Measurements from ENCODE around the gene LMF1. TPM values are rescaled to one million over a fixed set of nuclear protein-coding genes. Genes with fewer than 3 reads are reported as not detected.
A peak's percentile ranks its signal among the peaks of the same experiment; 100 is the strongest.

Gene LMF1
- total RNA-seq, 1 experiment from 2014 or later, result 13.5 TPM

- POLR2A ChIA-PET (ENCODE audit: unreplicated experiment), result no interaction called here
- CTCF ChIA-PET, result no interaction called here
Observed at GRCh38 chr16:970386-970765, 408 bp downstream of the LMF1 start.

GRCh38 chr16:969508-970385 is 1.0 kb downstream of the LMF1 start:
- no peaks in the 10 kb centered on the region for H3F3A ChIP-seq (ENCODE audit: low read length, unreplicated experiment)
- ATAC-seq, result 0 out of 2 replicates have a peak, but pooled peaks have one; percentile 6
- TSS peak; percentile 37 for BruUV-seq (replicated peaks)

More at GRCh38 chr16:970386-970765, 408 bp downstream of the LMF1 start:
- TF ChIP-seq CTCF (conservative IDR thresholded peaks at IDR 0.05; ENCODE audit: low read depth, low read length) (no peak), EZH2 (IDR thresholded peaks at IDR 0.05; ENCODE audit: low read length, unreplicated experiment) (no peak), EZH2phosphoT487 (IDR thresholded peaks at IDR 0.05; ENCODE audit: borderline replicate concordance, low read length) (no peak)
- Histone ChIP-seq H3K79me2 (ENCODE audit: low read length) (peaks cover 27% of the 10 kb centered on the region), H3F3A (ENCODE audit: low read length, unreplicated experiment) (no peaks in the 10 kb centered on the region), H3K4me1 (ENCODE audit: insufficient read depth, low read length) (peaks cover 6% of the 10 kb centered on the region), H3K36me3 (ENCODE audit: low read depth, low read length) (no peaks in the 10 kb centered on the region; the same call in none of the 2 replicates), H3K9me2 (replicated peaks; ENCODE audit: low read length) (no peaks in the 10 kb centered on the region), H3K4me3 (ENCODE audit: low read length) (peak overlapping the region; percentile 94), H2AFZ (ENCODE audit: low read length) (peak overlapping the region; percentile 86), H3K9ac (ENCODE audit: low read length) (peak overlapping the region; percentile 96), H3K27me3 (ENCODE audit: low read length) (no peaks in the 10 kb centered on the region), H4K20me1 (ENCODE audit: low read length) (no peaks in the 10 kb centered on the region), H3K4me2 (ENCODE audit: low read length) (peak overlapping the region; percentile 91), H3K9me3 (ENCODE audit: low read length) (no peaks in the 10 kb centered on the region), H3K27ac (ENCODE audit: low read length) (peak overlapping the region; percentile 43; the same call in 1 of the 2 replicates)
- no TSS peak for BruUV-seq (replicated peaks)
- intact Hi-C loops (cut with micrococcal nuclease), result no loop called here
- ATAC-seq (peak; percentile 39), DNase-seq (no peak)

More at GRCh38 chr16:969508-970385, 1.0 kb downstream of the LMF1 start:
- Histone ChIP-seq H3K27me3 (ENCODE audit: low read length) (no peaks in the 10 kb centered on the region), H3K36me3 (ENCODE audit: low read depth, low read length) (no peaks in the 10 kb centered on the region; the same call in none of the 2 replicates), H4K20me1 (ENCODE audit: low read length) (no peaks in the 10 kb centered on the region), H3K4me2 (ENCODE audit: low read length) (peak overlapping the region; percentile 91), H3K4me1 (ENCODE audit: insufficient read depth, low read length) (peaks cover 12% of the 10 kb centered on the region), H3K4me3 (ENCODE audit: low read length) (peak overlapping the region; percentile 94), H3K9me2 (replicated peaks; ENCODE audit: low read length) (no peaks in the 10 kb centered on the region), H3K79me2 (ENCODE audit: low read length) (peaks cover 27% of the 10 kb centered on the region), H3K9me3 (ENCODE audit: low read length) (no peaks in the 10 kb centered on the region), H3K27ac (ENCODE audit: low read length) (peak overlapping the region; percentile 43; the same call in 1 of the 2 replicates), H3K9ac (ENCODE audit: low read length) (peak overlapping the region; percentile 96), H2AFZ (ENCODE audit: low read length) (no peak overlapping the region)
- ChIA-PET POLR2A (ENCODE audit: unreplicated experiment) (no interaction called here), CTCF (no interaction called here)
- intact Hi-C loops (cut with micrococcal nuclease), result no loop called here
- peak; percentile 6 for DNase-seq
- TF ChIP-seq EZH2 (IDR thresholded peaks at IDR 0.05; ENCODE audit: low read length, unreplicated experiment) (no peak), EZH2phosphoT487 (IDR thresholded peaks at IDR 0.05; ENCODE audit: borderline replicate concordance, low read length) (no peak), CTCF (conservative IDR thresholded peaks at IDR 0.05; ENCODE audit: low read depth, low read length) (no peak)
